Left ventricle myocardium superior (tissue), 1 donor: ENCODE data around the gene CHST15. TPM values are rescaled to one million over a fixed set of nuclear protein-coding genes. Genes with fewer than 3 reads are reported as not detected.

Experiments
- ATAC-seq: fragments of 200-7000 bp; cut with Tn5 transposase; one replicate; pipeline ENCODE4 v1.9.1; 2020; ENCODE audit warnings: mild to moderate bottlenecking, moderate library complexity
- DNase-seq: peaks from one replicate; pipeline ENCODE4 v3.0.0-alpha.2; 2020
- intact Hi-C: fragments of 100-400 bp; cut with micrococcal nuclease; formaldehyde crosslinking; loops from one replicate; pipeline ENCODE4 v1.11.0; 2022
- total RNA-seq: library from RNA; stranded (reverse); fragmentation: NEBNext Ultra II Directional; extraction: Animal tissue kit (Norgen Biotek cat#: 25700); gene quantifications from one replicate; pipeline ENCODE4 v1.2.1, GENCODE V29; 2021
- donor health status: DM: no; HTN: yes; CAD: no; lungs with severe emphysema.

The CHST15 gene
- total RNA-seq, 1 donor from 2014 or later = 4.0 TPM

DNA sequence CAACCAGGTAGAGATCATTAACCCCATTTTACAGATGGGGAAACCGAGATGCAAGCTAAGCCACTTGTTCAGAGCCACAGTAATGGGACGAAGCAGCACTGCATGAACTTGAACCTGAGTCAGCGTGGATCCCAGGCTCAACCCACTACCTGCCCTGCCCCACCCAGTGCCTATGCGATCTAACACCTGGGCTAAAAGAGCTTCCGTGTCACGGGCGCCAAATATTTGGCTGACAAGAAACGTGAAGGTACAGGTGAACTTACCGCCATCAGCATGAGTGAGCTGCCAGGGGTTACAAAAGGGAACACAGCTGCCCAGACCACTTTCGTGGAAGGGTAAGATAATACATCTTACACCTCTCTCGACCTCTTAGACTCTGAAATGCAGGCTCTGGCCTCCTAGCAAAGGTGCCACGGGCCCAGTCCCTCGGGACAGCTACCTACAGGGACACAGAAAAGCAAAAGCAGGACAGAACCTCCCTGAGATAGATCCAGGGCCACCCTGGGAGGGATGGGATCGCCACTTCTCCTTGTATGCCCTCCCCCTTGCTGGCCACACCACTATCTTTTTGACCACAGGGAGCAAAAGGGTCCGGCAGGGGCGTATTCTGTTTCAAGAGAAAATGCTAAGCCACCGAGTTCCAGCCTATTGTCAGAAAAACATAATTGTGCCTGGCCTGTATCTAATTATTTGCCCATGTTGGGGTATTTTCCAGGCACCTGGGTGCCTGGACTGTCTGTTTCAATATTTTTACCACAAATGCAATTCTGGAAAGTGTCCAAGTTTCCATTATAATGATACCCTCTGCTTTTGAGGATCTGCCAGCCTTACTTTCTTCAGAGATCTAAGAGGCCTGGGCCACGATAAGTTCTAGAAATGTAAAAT is 6.4 kb downstream of the CHST15 start:
- intact Hi-C loops = no loop called here
- ATAC-seq (no peak), DNase-seq (no peak)

DNA sequence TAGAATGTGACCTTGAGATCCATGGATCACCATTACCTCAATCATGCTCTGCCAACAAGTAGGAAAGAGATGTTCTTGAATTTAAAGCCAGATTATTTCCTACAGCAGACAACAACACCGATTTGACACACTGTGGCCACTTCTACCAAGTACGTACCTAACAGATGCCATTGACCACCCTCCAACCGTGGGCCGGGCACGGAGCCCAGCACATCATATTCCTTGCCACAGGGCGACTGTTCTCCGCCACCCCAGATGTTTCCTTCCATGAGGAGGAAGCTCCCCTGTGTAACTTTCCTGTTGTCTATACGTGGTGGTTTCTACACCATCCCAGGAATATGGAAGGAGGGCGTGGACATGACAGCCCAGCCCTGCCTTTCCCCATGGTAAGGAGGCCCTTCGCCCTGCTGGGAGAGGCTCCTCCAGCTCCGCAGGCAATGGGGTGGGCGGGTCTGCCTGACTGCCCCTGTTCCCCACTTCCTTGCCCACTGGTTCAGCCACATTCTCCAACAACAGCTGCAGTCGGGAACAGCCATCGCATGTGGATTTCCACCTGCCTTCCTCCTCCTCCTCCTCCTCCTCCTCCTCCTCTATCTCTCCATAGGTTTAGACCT is 7.2 kb downstream of the CHST15 start:
- no peak for DNase-seq
- intact Hi-C loops = no loop called here
- no peak for ATAC-seq

DNA sequence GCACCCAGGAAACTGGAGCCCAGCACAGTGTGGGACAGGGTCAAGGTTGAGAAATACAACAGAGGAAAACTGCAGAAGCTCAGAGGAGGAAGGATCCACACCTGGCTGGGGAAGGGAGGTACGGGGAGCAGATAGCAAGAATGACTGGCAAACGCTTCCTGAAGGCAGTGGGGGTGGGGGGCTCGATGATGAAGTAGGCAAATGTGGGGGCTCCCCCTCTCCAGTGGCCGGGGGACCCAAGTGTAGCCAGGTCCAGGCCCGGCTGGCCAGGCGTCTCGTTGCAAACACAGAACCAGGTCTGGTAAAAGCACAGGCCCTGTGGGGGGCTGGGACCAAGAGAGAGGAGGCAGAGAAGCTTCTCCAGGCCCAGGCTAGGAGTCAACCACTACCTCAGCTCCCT is 7.7 kb downstream of the CHST15 start:
- ATAC-seq (no peak), DNase-seq (no peak)
- intact Hi-C loops = no loop called here

DNA sequence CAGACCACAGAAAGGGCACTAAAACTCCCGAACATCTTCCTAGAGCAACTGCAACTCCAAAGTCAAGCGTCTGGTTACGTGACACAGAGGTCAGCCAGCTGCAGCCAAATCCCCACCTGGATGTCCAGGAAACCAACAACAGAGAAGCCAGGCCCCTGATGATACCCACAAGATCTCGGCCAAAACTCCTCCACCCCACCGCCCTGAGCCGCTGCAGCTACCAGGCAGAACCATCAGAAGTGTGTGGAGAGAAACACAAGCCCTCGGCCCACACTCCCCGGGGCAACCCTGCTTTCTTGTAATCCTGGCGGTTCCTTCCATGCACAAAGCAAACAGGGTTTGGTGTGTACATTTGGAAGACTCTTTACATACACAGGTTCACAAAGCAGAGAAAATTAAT is 8.7 kb downstream of the CHST15 start:
- DNase-seq (no peak), ATAC-seq (no peak)
- intact Hi-C loops = no loop called here

DNA sequence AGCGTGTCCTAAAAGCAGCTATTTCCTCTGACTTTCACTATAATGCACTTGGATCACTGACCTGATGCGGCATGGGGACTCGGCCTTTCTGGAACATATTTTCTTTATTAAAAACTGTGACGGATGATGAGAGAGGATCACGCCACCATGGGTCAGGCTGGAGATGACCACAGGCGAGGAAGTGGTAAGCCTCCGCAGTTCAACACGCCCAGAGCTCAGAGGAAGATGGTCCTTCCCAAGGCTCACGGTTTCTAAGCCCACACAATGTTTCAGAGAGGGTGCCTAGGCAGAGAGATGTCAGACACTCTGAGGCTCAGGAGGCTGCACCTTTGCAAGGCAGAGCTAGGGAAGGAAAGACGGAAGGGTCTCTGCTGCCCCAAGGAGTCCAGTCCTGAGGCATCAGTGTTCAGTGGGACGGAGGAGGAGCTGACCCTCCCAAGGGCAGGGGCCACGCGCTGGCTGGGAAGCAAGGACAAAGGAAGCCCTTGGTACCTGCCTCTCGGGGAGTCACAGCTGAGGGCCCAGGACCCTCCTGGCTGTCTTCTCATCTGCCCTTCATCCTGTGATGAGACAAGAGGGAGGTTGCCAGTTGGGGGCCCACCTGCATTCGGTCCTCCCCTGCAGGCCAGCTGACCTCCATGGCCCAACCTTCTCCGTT is 9.5 kb downstream of the CHST15 start:
- ATAC-seq (no peak), DNase-seq (no peak)
- intact Hi-C loops = no loop called here

DNA sequence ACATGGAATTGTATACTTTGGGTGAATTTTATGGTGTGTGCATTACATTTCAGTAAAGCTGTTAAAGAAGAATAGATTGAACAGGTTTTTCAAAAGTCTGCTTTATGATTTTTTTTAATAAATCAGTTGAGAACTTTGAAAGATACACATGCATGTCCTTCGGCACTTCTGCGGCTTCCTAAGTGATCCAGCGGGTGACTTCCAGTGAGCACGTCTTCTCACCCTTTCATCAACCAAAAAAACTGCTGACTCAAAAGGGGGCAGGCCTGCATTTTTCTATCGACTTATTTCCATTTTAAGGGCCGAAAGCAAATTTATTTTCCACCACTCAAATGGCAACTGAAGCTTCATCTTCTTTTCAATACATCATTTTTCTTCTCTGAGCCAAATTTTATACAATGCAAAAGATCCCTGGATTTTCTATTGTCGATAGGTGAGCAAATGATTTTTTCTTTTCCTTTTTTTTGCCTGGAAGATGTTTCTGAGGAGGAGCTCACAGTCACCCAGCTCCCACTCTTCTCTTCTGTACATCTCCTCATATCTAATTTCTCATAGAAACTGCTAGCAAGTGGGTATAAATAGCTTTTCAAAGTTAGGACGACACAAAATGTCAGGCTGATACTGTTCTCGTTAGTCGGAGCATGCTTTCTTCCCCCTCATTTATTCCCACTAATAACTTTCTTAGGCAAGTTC is 10.2 kb downstream of the CHST15 start:
- no peak for DNase-seq
- ATAC-seq = no peak
- intact Hi-C loops = no loop called here

DNA sequence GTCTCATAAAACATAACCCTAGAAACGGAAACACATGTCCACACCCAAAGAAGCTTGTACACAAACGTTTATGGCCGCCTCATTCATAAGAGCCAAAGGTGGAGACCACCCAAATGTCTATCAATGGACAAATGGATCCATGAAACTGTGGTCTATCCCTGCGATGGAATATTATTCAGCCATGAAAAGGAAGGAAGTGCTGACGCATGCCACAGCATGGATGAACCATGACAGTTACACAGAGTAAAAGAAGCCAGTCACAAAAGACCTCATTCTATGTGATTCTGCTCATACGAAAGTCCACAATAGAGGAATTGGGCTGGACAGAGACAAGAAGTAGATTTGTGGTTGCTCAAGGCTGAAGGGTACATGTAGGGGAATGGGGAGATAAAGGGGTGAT is 10.8 kb downstream of the CHST15 start:
- intact Hi-C loops = no loop called here
- ATAC-seq (no peak), DNase-seq (no peak)

DNA sequence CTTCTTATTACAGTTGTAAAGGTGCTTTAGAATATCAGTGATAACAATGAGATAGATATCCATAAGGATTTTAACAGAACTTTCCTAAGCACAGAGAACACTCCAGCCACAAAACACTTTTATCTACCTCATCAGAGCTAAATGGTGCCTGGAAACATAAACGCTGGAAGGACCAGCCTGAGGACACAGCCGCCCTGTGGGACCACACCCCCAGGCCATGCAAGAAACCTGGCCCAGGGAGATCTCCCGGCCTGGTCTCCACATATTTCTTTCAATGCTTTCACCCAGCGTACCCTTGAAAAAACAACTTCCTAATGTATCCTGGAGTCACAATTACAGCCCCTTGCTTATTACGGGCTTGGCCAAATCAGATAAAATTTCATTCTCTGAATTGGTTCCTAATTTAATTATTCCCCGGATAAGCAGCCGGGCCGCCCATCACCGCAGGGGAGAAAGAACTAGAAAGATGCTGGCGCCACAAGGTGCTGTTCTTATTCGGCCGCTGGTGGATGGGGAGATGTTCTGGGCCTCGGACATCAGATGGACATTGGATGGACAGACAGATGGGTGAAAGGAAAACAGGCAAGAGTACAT is 11.8 kb downstream of the CHST15 start:
- ATAC-seq (no peak), DNase-seq (no peak)
- intact Hi-C loops = no loop called here

DNA sequence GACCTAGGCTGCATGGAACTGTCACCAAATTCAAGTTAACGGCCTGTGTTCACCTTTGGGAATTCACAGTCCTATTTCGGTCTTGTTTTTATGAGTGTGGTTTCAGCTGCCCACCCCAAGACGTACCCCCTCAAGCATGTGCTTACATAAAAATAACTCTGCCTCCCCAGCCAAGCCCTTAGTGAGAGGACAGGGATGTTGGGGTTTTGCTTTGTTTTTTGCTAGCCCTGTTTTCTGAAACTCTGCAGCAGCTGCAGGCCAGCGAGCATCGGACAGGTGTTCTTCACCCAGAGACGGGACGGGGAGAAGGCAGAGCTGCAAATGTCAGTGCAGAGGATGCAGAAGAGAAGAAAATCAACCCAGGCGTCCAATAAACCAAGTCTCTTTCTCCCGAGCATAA is 13.5 kb downstream of the CHST15 start:
- DNase-seq (no peak), ATAC-seq (no peak)
- intact Hi-C loops = no loop called here

DNA sequence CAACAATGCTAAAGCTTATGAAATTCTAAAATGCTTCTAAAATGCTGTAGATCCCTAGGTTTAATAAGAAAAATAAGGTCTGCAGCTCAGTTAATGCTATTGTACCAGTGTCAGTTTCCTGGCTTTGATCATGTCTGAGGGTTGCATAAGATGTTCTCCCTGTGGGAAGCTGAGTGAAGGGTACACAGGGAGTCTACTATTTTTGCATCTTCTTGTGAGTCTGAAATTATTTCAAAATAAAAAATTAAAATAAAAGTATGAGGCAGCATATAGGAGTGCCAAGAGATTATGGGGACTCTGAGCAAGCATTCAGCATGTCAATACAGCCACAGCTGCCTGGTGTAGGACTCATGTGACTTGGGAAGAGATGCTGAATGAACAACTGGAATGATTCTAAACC is 14.7 kb downstream of the CHST15 start:
- intact Hi-C loops = no loop called here
- DNase-seq (no peak), ATAC-seq (no peak)

DNA sequence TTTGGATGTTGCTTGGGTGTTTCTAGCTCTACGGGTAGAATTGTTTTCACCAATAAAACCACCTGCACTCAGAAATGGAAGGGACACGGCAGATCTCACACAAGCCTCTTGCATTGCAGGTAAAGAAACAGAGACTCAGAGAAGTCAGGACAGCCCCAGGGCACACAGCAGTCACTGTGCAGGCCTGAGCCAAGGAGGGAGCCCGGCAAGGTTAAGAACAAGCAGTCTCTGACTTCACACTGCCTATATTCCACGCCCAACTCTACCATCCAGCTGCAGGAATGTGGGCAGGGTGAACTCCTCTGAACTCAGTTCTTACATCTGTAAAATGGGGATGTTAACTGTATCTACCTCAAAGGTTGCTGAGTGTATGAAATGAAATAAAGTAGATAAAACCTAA is 15.4 kb downstream of the CHST15 start:
- no peak for ATAC-seq
- intact Hi-C loops = no loop called here
- DNase-seq = no peak

DNA sequence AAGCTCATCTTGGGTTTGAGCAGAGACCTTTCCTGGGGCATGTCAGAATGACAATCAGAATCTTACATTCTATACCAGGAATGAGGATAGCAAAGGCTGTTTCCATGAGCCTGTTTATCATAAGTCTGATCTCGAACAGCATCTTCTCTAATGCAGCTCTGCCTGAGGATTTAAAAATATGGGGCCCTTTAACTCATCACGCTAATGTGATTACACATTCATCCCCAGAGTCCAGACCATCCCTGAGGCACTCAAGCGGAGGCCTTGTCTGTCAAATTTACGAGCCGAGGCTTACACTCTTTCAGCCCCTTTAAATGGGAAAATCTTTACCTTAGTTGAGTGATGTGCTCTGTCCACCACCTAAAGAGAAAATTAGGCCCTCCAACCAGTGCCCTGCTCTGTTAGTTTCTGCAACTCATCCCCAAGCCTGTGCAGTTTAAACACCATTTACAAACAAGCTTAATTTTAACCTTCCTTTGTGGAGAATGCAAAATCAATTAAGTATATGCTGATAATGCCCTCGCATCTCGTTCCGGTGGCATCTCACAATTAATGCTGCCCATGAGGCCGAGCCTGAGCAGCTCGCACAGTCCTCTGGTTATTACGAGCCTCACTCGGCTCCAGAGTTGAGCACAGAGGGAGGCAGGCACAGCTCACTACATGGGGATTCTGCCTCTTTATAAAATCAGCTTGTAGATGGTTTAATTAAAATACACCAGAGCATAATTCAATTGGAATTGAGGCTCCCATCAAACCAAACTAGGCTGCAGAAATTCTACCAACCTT is 16.0 kb downstream of the CHST15 start:
- ATAC-seq (no peak), DNase-seq (no peak)
- intact Hi-C loops = no loop called here

DNA sequence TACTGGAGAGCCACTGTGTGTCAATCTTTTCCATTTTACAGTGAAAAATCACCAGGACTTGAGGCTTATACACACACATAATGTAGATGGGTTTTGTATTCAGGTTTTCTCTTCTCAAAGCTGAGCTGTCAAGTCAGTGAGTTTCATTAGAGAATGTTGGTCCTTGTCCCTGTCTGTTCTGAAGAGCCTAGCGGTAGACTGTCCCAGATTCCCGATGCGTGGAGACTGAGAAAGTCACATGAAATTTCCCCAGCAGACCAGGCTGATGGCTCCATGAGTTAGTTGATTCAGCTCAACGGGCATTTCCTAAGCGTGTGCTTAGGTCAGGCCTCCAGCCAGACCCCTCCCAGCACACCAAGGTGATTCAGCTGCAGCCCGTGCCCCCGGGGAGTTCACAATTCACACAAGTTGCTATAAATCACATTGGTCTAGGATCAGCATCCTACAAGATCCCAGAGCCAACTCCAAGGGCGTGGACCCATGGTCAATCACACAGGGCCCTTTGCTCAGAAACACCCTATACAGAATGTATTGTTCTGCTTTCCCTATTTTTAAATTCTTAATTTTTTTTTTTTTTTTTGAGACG is 17.2 kb downstream of the CHST15 start:
- no peak for ATAC-seq

DNA sequence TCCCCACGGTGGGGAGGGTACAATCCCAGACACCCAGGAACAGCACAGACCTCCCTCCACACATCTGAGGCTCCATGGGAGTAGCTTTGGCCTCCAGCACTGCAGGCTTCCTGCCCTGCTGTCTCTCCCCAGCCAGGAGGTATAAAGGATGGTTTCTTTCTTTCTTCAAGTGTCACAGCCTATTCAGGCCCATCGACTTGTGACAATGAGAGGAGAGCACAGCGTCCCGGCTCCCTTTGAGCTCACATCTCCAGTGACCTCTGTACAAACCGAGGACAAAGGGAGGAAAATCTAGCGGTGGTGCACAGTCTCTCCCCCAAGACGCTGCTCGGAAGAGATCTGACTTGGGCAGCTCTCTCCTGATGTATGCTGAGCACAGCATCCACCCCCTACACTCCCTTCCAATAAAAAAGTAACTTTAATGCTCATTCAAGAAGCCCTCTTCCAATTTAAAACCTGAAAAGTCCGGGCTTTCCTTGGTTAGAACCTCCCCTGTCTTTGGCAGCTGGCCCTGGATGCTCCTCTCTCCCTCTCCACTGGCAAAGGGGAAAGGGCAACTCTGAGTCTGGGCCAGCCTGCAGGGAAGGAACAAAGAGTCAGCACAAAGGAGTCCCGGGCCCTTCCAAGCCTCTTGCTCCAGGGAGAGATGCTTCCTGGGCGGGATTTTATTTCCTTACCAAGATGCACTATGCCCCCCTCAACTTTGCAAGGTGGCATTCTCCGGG is 18.0 kb downstream of the CHST15 start:
- intact Hi-C loops = no loop called here
- ATAC-seq = no peak
- no peak for DNase-seq

More for the DNA sequence above, 17.2 kb downstream of the CHST15 start:
- DNase-seq = no peak
- intact Hi-C loops = no loop called here

DNA sequence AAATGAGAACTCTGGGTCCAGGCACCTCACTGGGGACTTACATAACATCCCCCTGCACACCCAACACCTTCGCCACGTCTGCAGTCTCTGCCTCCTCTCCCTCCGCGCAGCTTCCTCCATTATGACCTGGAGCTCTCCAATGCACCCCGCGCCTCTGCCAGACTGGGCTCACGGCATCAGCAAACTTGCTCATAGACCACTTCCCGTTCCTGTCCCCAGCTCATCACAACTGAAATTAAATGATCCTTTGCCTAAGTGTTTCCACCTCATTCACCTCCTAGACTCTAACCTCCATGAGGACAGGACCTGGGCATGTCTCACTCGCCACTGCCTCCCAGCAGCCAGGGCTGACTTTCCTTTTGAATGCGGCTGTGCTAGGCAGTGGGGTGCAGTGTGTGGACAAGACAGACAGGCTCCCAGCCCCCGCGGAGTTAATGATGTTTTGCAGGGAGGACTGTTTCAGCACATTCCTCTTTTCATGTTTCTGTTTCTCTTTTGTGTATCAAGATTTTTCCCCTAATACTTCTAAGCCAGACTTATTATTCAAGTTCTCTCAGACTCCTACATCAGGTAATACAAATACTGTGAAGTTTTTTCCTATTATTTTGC is 18.8 kb downstream of the CHST15 start:
- intact Hi-C loops = no loop called here
- ATAC-seq (no peak), DNase-seq (peak; percentile 39)

DNA sequence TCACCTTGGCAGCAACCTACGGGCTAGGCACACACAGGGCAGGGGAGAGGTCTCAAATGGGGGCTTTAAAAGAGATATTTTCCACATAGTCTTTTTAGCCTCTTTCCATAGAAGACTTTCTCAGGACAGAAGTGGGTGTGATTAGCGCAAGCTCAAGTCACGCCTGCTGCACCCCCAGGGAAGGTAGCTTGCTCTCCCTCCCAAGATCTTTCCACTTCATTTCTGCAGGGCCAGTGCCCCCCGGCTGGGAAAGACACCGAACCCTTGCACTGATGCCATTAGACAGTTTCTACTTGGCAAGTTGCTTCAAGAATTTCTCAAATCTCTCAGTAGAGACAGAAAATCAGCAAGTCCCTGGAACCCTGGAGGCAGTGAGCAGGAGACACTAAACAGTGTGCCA is 19.4 kb downstream of the CHST15 start:
- DNase-seq (no peak), ATAC-seq (no peak)
- intact Hi-C loops = no loop called here

DNA sequence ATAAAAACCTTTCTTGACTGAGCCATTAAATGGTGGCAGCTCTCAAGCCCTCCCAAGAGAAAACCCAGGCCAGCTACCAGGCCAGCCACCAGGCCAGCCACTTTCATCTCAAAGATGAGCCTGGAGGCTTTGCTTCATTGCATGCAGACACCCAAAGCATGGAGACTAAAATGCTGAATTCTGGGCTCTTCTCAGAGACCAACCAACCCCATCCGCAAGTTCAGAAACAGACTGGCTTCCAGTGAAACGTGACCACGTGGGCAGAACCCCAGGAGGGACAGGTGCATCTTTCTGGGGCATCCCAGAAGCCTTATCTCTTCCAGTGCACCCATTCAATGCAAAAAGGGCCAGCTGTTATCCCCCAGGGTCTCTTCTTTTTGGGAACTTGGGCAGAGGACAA is 20.9 kb downstream of the CHST15 start:
- intact Hi-C loops = no loop called here
- ATAC-seq (no peak), DNase-seq (no peak)
